Vein endothelial cell (primary cell): ENCODE measurements around the gene ZC3H18. TPM values are rescaled to one million over a fixed set of nuclear protein-coding genes. Genes with fewer than 3 reads are reported as not detected.

Experiments used
- total RNA-seq: library from RNA; depleted of rRNA; stranded (reverse); fragments of >200 nt; gene quantifications from 2 replicates; pipeline ENCODE4 v1.2.3, GENCODE V29; 2012

ZC3H18 gene
- 15.7 and 16.3 TPM in 2 replicates for total RNA-seq

DNA sequence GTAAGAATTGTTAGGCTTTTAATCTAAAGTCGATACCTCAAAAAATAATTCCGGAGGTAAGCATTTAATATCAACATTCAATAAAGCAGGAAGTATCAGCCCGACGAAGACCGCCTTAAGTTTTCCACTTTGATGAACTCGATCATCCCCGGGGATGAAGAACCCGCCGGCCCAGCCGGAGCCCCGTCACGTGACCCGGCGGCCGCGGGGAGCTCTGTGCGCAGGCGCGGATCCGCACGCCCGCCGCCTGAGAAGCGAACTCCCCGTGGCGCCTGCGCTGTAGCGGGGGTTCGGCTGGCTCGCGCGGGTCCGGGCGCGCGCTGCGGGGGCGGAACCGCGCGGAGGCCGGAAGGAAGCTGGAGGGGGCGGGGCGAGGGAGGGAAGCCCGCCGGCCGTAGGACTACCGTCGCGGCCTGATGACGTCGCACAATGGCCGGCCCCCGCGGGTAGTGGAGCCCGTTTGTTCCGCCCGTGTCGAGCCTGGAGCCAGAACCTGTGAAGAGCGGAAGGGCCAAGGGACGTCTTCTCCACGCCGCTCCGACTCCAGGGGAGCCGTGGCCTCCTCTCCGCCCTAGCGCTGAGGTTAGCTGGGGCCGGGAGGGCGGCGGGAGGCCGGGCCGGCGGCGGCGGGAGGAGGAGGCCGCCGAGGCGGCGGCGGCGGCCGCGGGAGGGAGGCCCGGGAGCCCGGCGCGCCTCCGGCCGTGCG, at the start of gene ZC3H18:
Gene ZC3H18, plus strand, starts transcription at position 419 of the 706 bp plus-strand sequence. CDS start 6,721 bp downstream, outside the sequence.

DNA sequence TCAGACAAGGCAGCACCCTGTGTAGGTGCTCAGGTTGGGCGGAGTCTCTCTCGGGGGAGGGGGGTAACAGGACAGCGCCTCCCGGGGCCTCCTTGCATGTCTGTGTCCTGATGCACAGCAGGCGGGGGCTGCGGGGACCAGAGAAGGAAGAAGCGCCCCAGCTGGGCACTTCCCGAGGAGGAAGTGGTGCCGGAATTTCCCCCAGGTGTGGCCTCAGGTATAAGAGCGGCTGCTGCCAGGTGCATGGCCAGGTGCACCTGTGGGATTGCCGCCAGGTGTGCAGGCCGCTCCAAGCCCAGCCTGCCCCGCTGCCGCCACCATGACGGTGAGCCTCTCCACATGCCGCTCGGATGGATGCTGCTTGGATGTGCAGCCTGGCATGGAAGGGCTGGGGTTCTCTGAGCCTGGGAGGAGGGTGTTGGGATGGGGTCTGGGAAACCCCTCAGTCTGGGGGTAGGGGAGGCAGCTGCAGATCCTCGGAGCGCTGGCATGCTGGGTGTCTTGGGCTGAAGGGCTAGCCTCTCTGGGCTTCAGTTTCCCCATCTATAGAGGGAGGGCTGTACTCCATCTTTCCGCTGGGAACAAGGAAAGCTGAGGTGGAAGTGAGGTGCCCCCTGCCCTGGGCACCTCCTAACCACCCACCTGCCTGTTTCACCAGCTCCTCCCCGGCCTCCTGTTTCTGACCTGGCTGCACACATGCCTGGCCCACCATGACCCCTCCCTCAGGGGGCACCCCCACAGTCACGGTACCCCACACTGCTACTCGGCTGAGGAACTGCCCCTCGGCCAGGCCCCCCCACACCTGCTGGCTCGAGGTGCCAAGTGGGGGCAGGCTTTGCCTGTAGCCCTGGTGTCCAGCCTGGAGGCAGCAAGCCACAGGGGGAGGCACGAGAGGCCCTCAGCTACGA, 68.4 kb downstream of the ZC3H18 start, which contains the start of gene IL17C:
Gene IL17C, plus strand, starts transcription at position 250 of the 908 bp plus-strand sequence. Its CDS starts 70 bp downstream, at position 320.

DNA sequence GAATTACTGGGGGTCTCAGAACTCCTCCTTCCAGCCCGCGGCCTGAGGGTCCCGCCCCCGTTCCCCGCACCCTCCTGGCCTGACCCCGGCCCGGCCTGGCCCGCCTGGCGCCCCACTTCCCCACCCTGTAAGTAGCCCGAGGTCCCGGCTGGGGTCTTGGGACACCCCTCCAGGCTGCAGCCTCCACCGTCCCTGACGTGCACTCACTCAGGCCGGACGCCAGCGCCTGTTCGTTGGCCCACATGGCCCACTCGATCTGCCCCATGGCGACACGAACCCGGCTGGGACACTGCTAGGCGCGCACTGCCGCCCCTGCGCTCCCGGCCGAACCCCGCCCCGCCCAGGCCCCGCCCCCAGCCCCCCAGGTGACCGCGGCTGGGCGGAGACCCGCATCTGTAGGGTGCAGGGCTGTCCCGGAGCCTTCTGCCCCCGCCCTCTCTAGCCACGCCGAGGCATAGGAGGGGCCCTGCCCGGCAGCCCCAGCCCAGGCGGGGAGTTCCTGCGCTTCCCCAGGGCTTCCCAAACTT, 80.6 kb downstream of the ZC3H18 start, which contains the start of gene CYBA:
Gene CYBA, minus strand, starts transcription at position 305 of the 527 bp plus-strand sequence. Its CDS starts 40 bp downstream, at position 265.

GRCh38 chr16:88662843-88663606, 92.8 kb downstream of the ZC3H18 start, which contains the start of gene MVD:
Gene MVD, minus strand, starts transcription at chr16:88663091. Its CDS starts 11 bp downstream, at chr16:88663080.

Other genes starting within 250 kb of the ZC3H18 start
- gene ZNF469, start 187.4 kb upstream of the ZC3H18 start, total RNA-seq, result 4.2 and 5.8 TPM in 2 replicates
- gene ZFPM1, start 117.1 kb upstream of the ZC3H18 start, total RNA-seq, result 2.2 and 3.3 TPM in 2 replicates
- gene IL17C, start 68.2 kb downstream of the ZC3H18 start, total RNA-seq, result 0.10 and 0.33 TPM in 2 replicates
- 124 and 270 TPM in 2 replicates for gene CYBA, start 80.7 kb downstream of the ZC3H18 start, total RNA-seq
- gene MVD, start 92.7 kb downstream of the ZC3H18 start, total RNA-seq, result 36.3 and 50.8 TPM in 2 replicates
- gene SNAI3, start 116.1 kb downstream of the ZC3H18 start, total RNA-seq, result 0.19 and 0.33 TPM in 2 replicates
- gene RNF166, start 136.0 kb downstream of the ZC3H18 start, total RNA-seq, result 18.0 and 27.8 TPM in 2 replicates
- gene CTU2, start 136.1 kb downstream of the ZC3H18 start, total RNA-seq, result 26.7 and 36.6 TPM in 2 replicates
- 239 and 332 TPM in 2 replicates for gene PIEZO1, start 214.8 kb downstream of the ZC3H18 start, total RNA-seq
- gene CDT1, start 233.4 kb downstream of the ZC3H18 start, total RNA-seq, result 12.1 and 14.7 TPM in 2 replicates
- gene APRT, start 241.5 kb downstream of the ZC3H18 start, total RNA-seq, result 96.6 and 121 TPM in 2 replicates